Peyer's patch (tissue), 4 donors: ENCODE results near the gene LCE5A. TPM values are rescaled to one million over a fixed set of nuclear protein-coding genes. Genes with fewer than 3 reads are reported as not detected.

ENCODE experiments used
- DNase-seq, 3 donors: peaks; one replicate each; pipeline ENCODE4 v3.0.0-alpha.2; 2017 to 2019
- H3K27ac ChIP-seq, 4 donors: fragments of 200-600 bp; sonication (generic); one replicate each; pipeline ENCODE4 v1.5.1; 2016 to 2019
- H3K27me3 ChIP-seq, 2 donors: fragments of 200-600 bp; sonication (generic); one replicate each; pipeline ENCODE4 v1.5.1; 2019
- H3K36me3 ChIP-seq, 3 donors: fragments of 200-600 bp; sonication (generic); one replicate each; pipeline ENCODE4 v1.5.1; 2016 to 2019
- H3K4me1 ChIP-seq, 4 donors: fragments of 200-600 bp; sonication (generic); one replicate each; pipeline ENCODE4 v1.5.1; 2016 to 2019
- H3K4me3 ChIP-seq, 4 donors: fragments of 200-600 bp; sonication (generic); 1 replicate in 3 of 4; 2 replicates in 1 of 4; pipeline ENCODE4 v1.5.1; 2016 to 2019; ENCODE audit warnings: mild to moderate bottlenecking in 1 of 4
- H3K9me3 ChIP-seq, 4 donors: fragments of 200-600 bp; sonication (generic); one replicate each; pipeline ENCODE4 v1.5.1; 2016 to 2019; ENCODE audit warnings: mild to moderate bottlenecking in 1 of 4
- POLR2A ChIP-seq, 2 donors: fragments of 450-650 bp; IDR thresholded peaks; one replicate each; pipeline ENCODE4 v1.5.1; 2017; ENCODE audit warnings: antibody characterized with exemption in 2 of 2, mild to moderate bottlenecking in 2 of 2, moderate library complexity in 2 of 2
- total RNA-seq, 4 donors: library from RNA; depleted of rRNA; stranded (reverse); fragments of >200 nt; gene quantifications; one replicate each; pipeline ENCODE4 v1.1.0, GENCODE V29; 2016
- TF ChIP-seq, protein P1 (sequence below), 6 experiments: fragments of 450-650 bp in 4 of 6; fragments of 200-600 bp in 2 of 6; sonication (generic) in 1 of 6; IDR thresholded peaks; one replicate each; pipeline ENCODE4 v1.5.1; 2017 to 2019; ENCODE audit warnings: antibody characterized with exemption in 6 of 6, mild to moderate bottlenecking in 3 of 6, moderate library complexity in 1 of 6

LCE5A gene
- total RNA-seq, 4 donors from 2014 or later, result not detected

DNA sequence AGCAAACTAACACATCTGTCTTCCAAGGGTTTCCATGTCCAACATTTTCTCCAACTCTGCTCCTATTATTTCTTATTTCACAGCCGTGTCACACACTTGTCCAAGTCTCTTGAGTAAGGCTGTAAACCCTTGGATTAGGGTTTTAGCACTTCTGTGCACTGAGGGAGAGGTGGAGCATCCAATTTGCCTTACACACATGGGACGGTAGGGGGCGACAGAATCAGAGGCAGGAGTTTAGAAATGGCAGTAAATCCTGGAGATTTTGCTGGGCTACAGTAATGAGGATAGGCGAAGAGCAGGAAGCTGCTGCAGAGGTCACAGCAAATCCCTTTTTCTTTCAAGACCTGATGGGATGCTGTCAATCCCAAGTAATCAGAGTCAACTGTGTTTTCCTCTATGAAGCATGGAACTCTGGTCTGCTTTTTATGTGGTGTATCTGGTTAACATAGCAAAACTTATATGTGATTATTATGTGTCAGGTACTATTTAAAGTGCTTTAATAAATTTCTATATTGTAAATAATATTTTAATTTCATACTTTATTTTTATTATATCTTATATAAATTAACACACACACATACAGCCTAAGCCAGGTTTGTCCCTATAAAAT lies 15.4 kb upstream of the LCE5A start:
- TF ChIP-seq POLR2A (IDR thresholded peaks at IDR 0.05), result no peak
- TF ChIP-seq, protein P1, sequence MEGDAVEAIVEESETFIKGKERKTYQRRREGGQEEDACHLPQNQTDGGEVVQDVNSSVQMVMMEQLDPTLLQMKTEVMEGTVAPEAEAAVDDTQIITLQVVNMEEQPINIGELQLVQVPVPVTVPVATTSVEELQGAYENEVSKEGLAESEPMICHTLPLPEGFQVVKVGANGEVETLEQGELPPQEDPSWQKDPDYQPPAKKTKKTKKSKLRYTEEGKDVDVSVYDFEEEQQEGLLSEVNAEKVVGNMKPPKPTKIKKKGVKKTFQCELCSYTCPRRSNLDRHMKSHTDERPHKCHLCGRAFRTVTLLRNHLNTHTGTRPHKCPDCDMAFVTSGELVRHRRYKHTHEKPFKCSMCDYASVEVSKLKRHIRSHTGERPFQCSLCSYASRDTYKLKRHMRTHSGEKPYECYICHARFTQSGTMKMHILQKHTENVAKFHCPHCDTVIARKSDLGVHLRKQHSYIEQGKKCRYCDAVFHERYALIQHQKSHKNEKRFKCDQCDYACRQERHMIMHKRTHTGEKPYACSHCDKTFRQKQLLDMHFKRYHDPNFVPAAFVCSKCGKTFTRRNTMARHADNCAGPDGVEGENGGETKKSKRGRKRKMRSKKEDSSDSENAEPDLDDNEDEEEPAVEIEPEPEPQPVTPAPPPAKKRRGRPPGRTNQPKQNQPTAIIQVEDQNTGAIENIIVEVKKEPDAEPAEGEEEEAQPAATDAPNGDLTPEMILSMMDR (IDR thresholded peaks at IDR 0.05), result peak in 4 of 6 experiments; percentile 18 to 77 (median 52)
- no peak overlapping the region for H3K27ac ChIP-seq
- DNase-seq, result peak in 1 of 3 donors; percentile 79
- H3K36me3 ChIP-seq, result no peaks in the 10 kb centered on the region
- H3K4me1 ChIP-seq, result no peaks in the 10 kb centered on the region
- no peaks in the 10 kb centered on the region for H3K27me3 ChIP-seq
- no peak overlapping the region for H3K4me3 ChIP-seq
- H3K9me3 ChIP-seq, result no peaks in the 10 kb centered on the region

DNA sequence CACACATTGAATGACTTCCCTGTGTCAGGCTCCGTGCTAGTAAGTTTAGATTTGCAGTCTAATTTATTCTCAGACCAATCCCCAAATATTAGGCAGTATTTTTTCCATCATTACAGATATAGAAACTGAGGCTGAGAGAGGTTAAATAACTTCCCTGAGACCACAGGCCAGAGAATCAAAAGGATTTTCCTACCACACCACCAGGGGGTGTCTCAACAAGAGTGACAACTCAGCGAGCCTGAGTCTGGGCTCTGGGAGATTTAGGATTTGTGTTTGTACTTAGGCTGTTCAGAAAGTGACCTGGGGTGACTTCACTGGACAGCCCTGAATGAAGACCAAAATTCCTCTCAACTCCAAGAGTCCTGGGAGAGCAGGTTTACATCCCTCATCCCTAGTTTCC lies 13.3 kb upstream of the LCE5A start:
- Histone ChIP-seq H3K27ac (no peak overlapping the region), H3K27me3 (no peaks in the 10 kb centered on the region), H3K9me3 (no peaks in the 10 kb centered on the region), H3K4me1 (no peaks in the 10 kb centered on the region), H3K36me3 (no peaks in the 10 kb centered on the region), H3K4me3 (no peak overlapping the region)
- TF ChIP-seq, protein P1 (IDR thresholded peaks at IDR 0.05), result peak in 4 of 6 experiments; percentile 22 to 52 (median 42)
- TF ChIP-seq POLR2A (IDR thresholded peaks at IDR 0.05), result no peak
- DNase-seq, result no peak

DNA sequence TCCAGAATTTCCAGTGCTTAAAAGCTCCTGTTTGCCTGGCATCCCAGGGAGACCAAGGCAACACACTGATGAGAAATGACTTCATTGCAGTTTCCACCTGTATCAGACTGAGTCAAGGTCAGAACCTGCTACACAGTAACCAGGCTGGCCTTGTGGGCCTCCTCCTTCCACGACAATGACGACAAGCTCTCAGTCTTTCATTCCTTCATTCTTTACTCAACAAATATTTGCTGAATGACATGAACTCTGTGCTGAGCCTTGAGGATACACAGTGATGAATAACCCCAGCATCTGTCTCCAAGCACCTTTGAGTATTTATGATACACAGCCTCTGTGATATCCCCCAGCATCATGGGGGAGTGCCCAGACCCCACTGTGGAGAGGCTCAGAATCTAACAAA lies 8.9 kb upstream of the LCE5A start:
- H3K36me3 ChIP-seq, result no peaks in the 10 kb centered on the region
- H3K4me3 ChIP-seq, result no peak overlapping the region
- no peaks in the 10 kb centered on the region for H3K27me3 ChIP-seq
- no peaks in the 10 kb centered on the region for H3K9me3 ChIP-seq
- no peak for DNase-seq
- no peak overlapping the region for H3K27ac ChIP-seq
- no peak for TF ChIP-seq POLR2A (IDR thresholded peaks at IDR 0.05)
- TF ChIP-seq, protein P1 (IDR thresholded peaks at IDR 0.05), result no peak
- H3K4me1 ChIP-seq, result no peaks in the 10 kb centered on the region

DNA sequence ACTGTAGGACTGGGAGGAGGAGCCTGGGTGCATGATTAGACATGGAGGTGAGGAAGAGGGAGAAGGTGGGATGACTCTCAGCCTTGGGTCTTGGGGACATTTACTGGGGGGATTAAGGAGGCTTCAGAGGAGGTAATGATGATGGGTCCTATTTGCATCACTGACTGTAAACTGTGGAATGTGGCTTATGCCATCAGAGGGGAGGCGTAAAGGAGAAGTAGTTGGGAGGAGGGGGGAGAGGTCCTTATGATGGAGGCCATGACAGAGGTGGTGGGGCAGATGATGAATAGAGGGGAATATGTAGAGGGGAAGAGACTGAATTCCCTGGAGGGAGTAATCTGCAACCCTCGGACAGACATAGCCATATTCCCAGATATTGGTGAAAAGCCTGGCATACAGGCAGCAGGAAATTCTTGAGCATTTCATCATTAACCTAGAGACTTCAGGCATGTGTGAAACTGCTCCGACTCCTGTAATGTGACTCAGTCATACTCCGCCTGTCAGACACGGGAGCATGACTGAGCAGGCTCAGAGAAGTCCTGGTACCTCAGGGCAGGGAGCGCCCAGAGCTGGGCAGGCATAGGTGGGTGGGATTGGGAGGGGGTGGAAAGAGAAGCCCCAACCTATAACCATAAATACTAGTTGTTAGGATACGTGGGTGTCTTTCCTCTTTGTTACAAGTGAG lies 8.0 kb upstream of the LCE5A start:
- no peak overlapping the region for H3K4me3 ChIP-seq
- H3K9me3 ChIP-seq, result no peaks in the 10 kb centered on the region
- no peaks in the 10 kb centered on the region for H3K36me3 ChIP-seq
- no peak overlapping the region for H3K27ac ChIP-seq
- H3K4me1 ChIP-seq, result no peaks in the 10 kb centered on the region
- H3K27me3 ChIP-seq, result no peaks in the 10 kb centered on the region
- DNase-seq, result no peak
- TF ChIP-seq POLR2A (IDR thresholded peaks at IDR 0.05), result no peak
- TF ChIP-seq, protein P1 (IDR thresholded peaks at IDR 0.05), result no peak

DNA sequence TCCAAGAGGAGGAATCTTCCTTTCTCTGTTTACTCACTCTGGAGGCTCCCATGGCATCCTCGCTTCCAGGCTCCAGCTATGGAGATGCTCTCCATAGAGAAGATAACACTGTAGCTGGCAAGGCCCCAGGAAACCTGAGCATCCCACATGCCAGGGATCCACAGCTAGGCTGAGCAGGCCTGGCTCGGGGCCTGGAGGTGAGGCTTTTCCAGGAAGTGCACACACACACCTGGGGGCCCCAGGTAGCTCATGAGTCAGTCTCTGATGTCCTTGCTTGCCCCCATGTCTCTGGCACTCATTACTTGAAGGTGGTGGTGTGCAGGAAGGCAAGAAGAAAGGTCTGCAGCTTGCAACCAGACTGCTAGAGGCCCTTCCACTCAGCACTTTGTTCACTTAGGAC lies 5.5 kb upstream of the LCE5A start:
- H3K36me3 ChIP-seq, result no peaks in the 10 kb centered on the region
- TF ChIP-seq, protein P1 (IDR thresholded peaks at IDR 0.05), result no peak
- TF ChIP-seq POLR2A (IDR thresholded peaks at IDR 0.05), result no peak
- H3K4me3 ChIP-seq, result no peak overlapping the region
- DNase-seq, result no peak
- H3K4me1 ChIP-seq, result no peaks in the 10 kb centered on the region
- no peak overlapping the region for H3K27ac ChIP-seq
- no peaks in the 10 kb centered on the region for H3K9me3 ChIP-seq
- no peaks in the 10 kb centered on the region for H3K27me3 ChIP-seq
